ENCODE measurements around the gene ALOX12.
"Not testable (repeated sequence)": the region's sequence is repeated elsewhere in the genome, so short reads cannot be mapped to it uniquely, and the experiment has no call there.

Gene ALOX12

GRCh38 chr17:7046127-7046724 is 50.4 kb downstream of the ALOX12 start:
- no peak for DNase-seq (ENCODE audit: low spot score)

DNA sequence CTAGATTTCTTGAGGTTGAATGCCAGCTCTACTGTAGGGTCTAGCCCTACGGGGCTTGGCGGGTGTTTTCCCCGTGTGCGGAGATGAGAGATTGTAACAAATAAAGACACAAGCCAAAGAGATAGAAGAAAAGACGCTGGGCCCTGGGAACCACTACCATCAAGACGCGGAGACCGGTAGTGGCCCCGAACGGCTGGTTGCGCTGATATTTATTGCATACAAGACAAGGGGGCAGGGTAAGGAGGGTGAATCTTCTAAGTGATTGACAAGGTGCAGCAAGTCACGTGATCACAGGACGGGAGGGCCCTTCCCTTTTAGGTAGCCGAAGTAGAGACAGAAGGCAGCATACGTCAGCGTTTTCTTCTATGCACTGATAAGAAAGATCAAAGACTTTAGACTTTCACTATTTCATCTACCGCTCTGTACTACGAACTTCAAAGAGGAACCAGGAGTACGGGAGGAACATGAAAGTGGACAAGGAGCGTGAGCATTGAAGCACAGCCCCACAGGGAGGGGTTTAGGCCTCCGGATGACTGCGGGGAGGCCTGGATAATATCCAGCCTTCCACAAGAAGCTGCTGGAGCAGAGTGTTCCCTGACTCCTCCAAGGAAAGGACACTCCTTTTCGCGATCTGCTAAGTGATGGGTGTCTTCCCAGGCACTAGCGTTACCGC is 51.0 kb downstream of the ALOX12 start:
- not testable (repeated sequence) for DNase-seq (ENCODE audit: low spot score)

GRCh38 chr17:7047566-7047965 is 51.7 kb downstream of the ALOX12 start:
- DNase-seq (ENCODE audit: low spot score), result no peak

- DNase-seq (ENCODE audit: low spot score), result no peak
Measured at GRCh38 chr17:7048968-7049367, 53.1 kb downstream of the ALOX12 start.

GRCh38 chr17:7050583-7050982 is 54.7 kb downstream of the ALOX12 start:
- DNase-seq (ENCODE audit: low spot score), result not testable (repeated sequence)

DNA sequence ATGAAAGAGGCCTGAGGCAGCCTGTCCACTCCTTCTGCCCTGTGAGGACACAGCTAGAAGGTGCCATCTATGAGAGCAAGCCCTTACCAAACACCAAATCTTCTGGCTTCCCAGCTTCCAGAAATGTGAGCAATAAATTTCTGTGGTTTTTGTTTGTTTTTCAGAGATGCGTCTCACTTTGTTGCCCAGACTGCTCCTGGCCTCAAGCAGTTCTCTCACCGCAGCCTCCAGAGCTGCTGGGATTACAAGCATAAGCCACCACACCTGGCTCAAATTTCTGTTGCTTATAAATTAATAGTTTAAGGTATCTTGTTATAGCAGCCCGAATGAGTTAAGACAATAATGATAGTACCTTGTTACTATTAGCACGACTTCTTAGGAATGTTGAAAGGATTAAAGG is 60.5 kb downstream of the ALOX12 start:
- DNase-seq (ENCODE audit: low spot score), result no peak

- no peak for DNase-seq (ENCODE audit: low spot score)
Measured at GRCh38 chr17:7058831-7059447, 63.1 kb downstream of the ALOX12 start.
